Prostate gland (tissue), 2 donors: ENCODE measurements around the gene SYCN.

Experiments used
- CTCF ChIP-seq, 4 experiments: fragments of 200-600 bp in 2 of 4; fragments of 450-650 bp in 2 of 4; sonication (generic) in 2 of 4; IDR thresholded peaks; 1 replicate in 3 of 4; 2 replicates in 1 of 4; pipeline ENCODE4 v1.5.1; 2016 to 2019; ENCODE audit warnings: antibody characterized with exemption in 4 of 4, mild to moderate bottlenecking in 2 of 4, moderate library complexity in 2 of 4
- POLR2A ChIP-seq: fragments of 450-650 bp; IDR thresholded peaks from one replicate; pipeline ENCODE4 v1.6.1; 2016; ENCODE audit warnings: antibody characterized with exemption, mild to moderate bottlenecking

GRCh38 chr19:39186391-39186790 is 17.7 kb downstream of the SYCN start:
- TF ChIP-seq CTCF (IDR thresholded peaks at IDR 0.05) (no peak), POLR2A (no peak)
